ENCODE results near the gene ACTL10. TPM values are rescaled to one million over a fixed set of nuclear protein-coding genes. Genes with fewer than 3 reads are reported as not detected.
A peak's percentile ranks its signal among the peaks of the same experiment; 100 is the strongest.

ACTL10 gene
- total and polyA plus RNA-seq, 2 of the 13 experiments (the other 11 are each of a cell fraction or from before 2014, with no cell fraction given): not detected

- TF ChIP-seq GTF2F1 (IDR thresholded peaks at IDR 0.05; ENCODE audit: low read length) (no peak), SP140L (CRISPR knock-in tag; IDR thresholded peaks at IDR 0.05; ENCODE audit: borderline replicate concordance) (0 out of 2 replicates have a peak, but pooled peaks have one; percentile 39), BRD4 (CRISPR knock-in tag; IDR thresholded peaks at IDR 0.05) (0 out of 2 replicates have a peak, but pooled peaks have one; percentile 58), ZNF614 (CRISPR knock-in tag; IDR thresholded peaks at IDR 0.05; ENCODE audit: borderline replicate concordance) (peak; percentile 96), ZNF550 (CRISPR knock-in tag; IDR thresholded peaks at IDR 0.05; ENCODE audit: borderline replicate concordance) (no peak), DNMT1 (CRISPR knock-in tag; IDR thresholded peaks at IDR 0.05) (peak; percentile 52; the same call in 1 of the 2 replicates), ZNF605 (CRISPR knock-in tag; IDR thresholded peaks at IDR 0.05) (peak; percentile 85), MTA1 (CRISPR knock-in tag; IDR thresholded peaks at IDR 0.05; ENCODE audit: borderline replicate concordance) (peak; percentile 100), KLF6 (CRISPR knock-in tag; IDR thresholded peaks at IDR 0.05) (no peak), ZIK1 (CRISPR knock-in tag; IDR thresholded peaks at IDR 0.05; ENCODE audit: borderline replicate concordance, low read depth) (no peak), HOMEZ (CRISPR knock-in tag; IDR thresholded peaks at IDR 0.05; ENCODE audit: low read depth) (peak; percentile 74; the same call in 1 of the 2 replicates), NPAS2 (CRISPR knock-in tag; IDR thresholded peaks at IDR 0.05; ENCODE audit: borderline replicate concordance) (no peak), RXRA (CRISPR knock-in tag; IDR thresholded peaks at IDR 0.05) (peak; percentile 97), NKX3-1 (CRISPR knock-in tag; IDR thresholded peaks at IDR 0.05) (no peak), HNRNPLL (IDR thresholded peaks at IDR 0.05; ENCODE audit: low read depth, low read length, poor library complexity, severe bottlenecking) (no peak), RBAK (CRISPR knock-in tag; IDR thresholded peaks at IDR 0.05) (peak; percentile 53; the same call in 1 of the 2 replicates)
- TF ChIP-seq, protein P1, sequence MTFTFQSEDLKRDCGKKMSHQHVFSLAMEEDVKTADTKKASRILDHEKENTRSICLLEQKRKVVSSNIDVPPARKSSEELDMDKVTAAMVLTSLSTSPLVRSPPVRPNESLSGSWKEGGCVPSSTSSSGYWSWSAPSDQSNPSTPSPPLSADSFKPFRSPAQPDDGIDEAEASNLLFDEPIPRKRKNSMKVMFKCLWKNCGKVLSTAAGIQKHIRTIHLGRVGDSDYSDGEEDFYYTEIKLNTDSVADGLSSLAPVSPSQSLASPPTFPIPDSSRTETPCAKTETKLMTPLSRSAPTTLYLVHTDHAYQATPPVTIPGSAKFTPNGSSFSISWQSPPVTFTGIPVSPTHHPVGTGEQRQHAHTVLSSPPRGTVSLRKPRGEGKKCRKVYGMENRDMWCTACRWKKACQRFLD (CRISPR knock-in tag; IDR thresholded peaks at IDR 0.05; ENCODE audit: borderline replicate concordance): peak; percentile 37; the same call in 1 of the 2 replicates
- TF ChIP-seq, protein P2, sequence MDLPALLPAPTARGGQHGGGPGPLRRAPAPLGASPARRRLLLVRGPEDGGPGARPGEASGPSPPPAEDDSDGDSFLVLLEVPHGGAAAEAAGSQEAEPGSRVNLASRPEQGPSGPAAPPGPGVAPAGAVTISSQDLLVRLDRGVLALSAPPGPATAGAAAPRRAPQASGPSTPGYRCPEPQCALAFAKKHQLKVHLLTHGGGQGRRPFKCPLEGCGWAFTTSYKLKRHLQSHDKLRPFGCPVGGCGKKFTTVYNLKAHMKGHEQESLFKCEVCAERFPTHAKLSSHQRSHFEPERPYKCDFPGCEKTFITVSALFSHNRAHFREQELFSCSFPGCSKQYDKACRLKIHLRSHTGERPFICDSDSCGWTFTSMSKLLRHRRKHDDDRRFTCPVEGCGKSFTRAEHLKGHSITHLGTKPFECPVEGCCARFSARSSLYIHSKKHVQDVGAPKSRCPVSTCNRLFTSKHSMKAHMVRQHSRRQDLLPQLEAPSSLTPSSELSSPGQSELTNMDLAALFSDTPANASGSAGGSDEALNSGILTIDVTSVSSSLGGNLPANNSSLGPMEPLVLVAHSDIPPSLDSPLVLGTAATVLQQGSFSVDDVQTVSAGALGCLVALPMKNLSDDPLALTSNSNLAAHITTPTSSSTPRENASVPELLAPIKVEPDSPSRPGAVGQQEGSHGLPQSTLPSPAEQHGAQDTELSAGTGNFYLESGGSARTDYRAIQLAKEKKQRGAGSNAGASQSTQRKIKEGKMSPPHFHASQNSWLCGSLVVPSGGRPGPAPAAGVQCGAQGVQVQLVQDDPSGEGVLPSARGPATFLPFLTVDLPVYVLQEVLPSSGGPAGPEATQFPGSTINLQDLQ (CRISPR knock-in tag; IDR thresholded peaks at IDR 0.05): 0 out of 2 replicates have a peak, but pooled peaks have one; percentile 45
These were observed 35.1 kb downstream of the ACTL10 start (continued) for GRCh38 chr20:33701629-33702450.
